ENCODE data around the gene FOXS1. TPM values are rescaled to one million over a fixed set of nuclear protein-coding genes. Genes with fewer than 3 reads are reported as not detected.
"Not testable (repeated sequence)": the region's sequence is repeated elsewhere in the genome, so short reads cannot be mapped to it uniquely, and the experiment has no call there.

The FOXS1 gene
- polyA plus RNA-seq, 3 donors = 0.16 to 2.6 (median 0.22) TPM

GRCh38 chr20:31829731-31830130 is 15.7 kb downstream of the FOXS1 start:
- H3K27ac ChIP-seq (ENCODE audit: low read depth, low read length) = no peak overlapping the region
- 78 to 86% (median 84%) methylated on average over 6 of the region's 6 CpGs for WGBS, 3 donors

- not testable (repeated sequence) for H3K27ac ChIP-seq (ENCODE audit: low read depth, low read length)
- WGBS, 3 donors = 94 to 97% (median 96%) methylated on average over 11 of the region's 11 CpGs
Observed at GRCh38 chr20:31828016-31828415, 17.4 kb downstream of the FOXS1 start.

- WGBS, 3 donors = 60 to 84% (median 82%) methylated on average over 2 of the region's 2 CpGs
- H3K27ac ChIP-seq (ENCODE audit: low read depth, low read length) = no peak overlapping the region
Observed at GRCh38 chr20:31827059-31827458, 18.3 kb downstream of the FOXS1 start.

GRCh38 chr20:31826074-31826473 is 19.3 kb downstream of the FOXS1 start:
- H3K27ac ChIP-seq (ENCODE audit: low read depth, low read length) = no peak overlapping the region
- 85 to 92% (median 90%) methylated on average over 5 of the region's 5 CpGs for WGBS, 3 donors

- H3K27ac ChIP-seq (ENCODE audit: low read depth, low read length) = no peak overlapping the region
- 67 to 84% (median 82%) methylated on average over 14 of the region's 14 CpGs for WGBS, 3 donors
Observed at GRCh38 chr20:31824554-31825313, 20.7 kb downstream of the FOXS1 start.

GRCh38 chr20:31824125-31824485 is 21.3 kb downstream of the FOXS1 start:
- H3K27ac ChIP-seq (ENCODE audit: low read depth, low read length) = no peak overlapping the region
- 85 to 90% (median 89%) methylated on average over 4 of the region's 4 CpGs for WGBS, 3 donors

GRCh38 chr20:31823360-31824124 is 21.9 kb downstream of the FOXS1 start:
- no peak overlapping the region for H3K27ac ChIP-seq (ENCODE audit: low read depth, low read length)
- WGBS, 3 donors = 58 to 78% (median 68%) methylated on average over 14 of the region's 14 CpGs

GRCh38 chr20:31822421-31823330 is 22.7 kb downstream of the FOXS1 start:
- WGBS, 3 donors = 2 to 5% (median 4%) methylated on average over 26 to 29 of the region's 29 CpGs
- no peak overlapping the region for H3K27ac ChIP-seq (ENCODE audit: low read depth, low read length)

- no peak overlapping the region for H3K27ac ChIP-seq (ENCODE audit: low read depth, low read length)
- WGBS, 3 donors = 53 to 58% (median 57%) methylated on average over 5 of the region's 5 CpGs
Observed at GRCh38 chr20:31821427-31821826, 24.0 kb downstream of the FOXS1 start.

GRCh38 chr20:31820228-31820627 is 25.2 kb downstream of the FOXS1 start:
- no peak overlapping the region for H3K27ac ChIP-seq (ENCODE audit: low read depth, low read length)
- WGBS, 3 donors = 51 to 92% (median 85%) methylated on average over 3 to 6 of the region's 6 CpGs

GRCh38 chr20:31819083-31819784 is 26.2 kb downstream of the FOXS1 start, which contains the start of gene MYLK2:
Gene MYLK2 (plus strand): TSS chr20:31819356. CDS start chr20:31819581, 225 bp downstream.
- no peak within 1 kb of the TSS for H3K27ac ChIP-seq (ENCODE audit: low read depth, low read length)
- WGBS, 3 donors = 37 to 74% (median 68%) methylated on average over 14 to 16 of the region's 16 CpGs

GRCh38 chr20:31818376-31818908 is 27.0 kb downstream of the FOXS1 start:
- no peak overlapping the region for H3K27ac ChIP-seq (ENCODE audit: low read depth, low read length)
- 79 to 85% (median 79%) methylated on average over 8 of the region's 8 CpGs for WGBS, 3 donors

GRCh38 chr20:31817461-31817860 is 27.9 kb downstream of the FOXS1 start:
- no peak overlapping the region for H3K27ac ChIP-seq (ENCODE audit: low read depth, low read length)
- WGBS, 3 donors = 84 to 93% (median 90%) methylated on average over 5 of the region's 5 CpGs

- H3K27ac ChIP-seq (ENCODE audit: low read depth, low read length) = no peak overlapping the region
- WGBS, 3 donors = 93 to 95% (median 94%) methylated on average over 5 of the region's 5 CpGs
Observed at GRCh38 chr20:31816221-31816620, 29.2 kb downstream of the FOXS1 start.

GRCh38 chr20:31815408-31816188 is 29.8 kb downstream of the FOXS1 start:
- WGBS, 3 donors = 40 to 65% (median 44%) methylated on average over 9 of the region's 9 CpGs
- no peak overlapping the region for H3K27ac ChIP-seq (ENCODE audit: low read depth, low read length)

- not testable (repeated sequence) for H3K27ac ChIP-seq (ENCODE audit: low read depth, low read length)
- WGBS, 3 donors = 82 to 93% (median 87%) methylated on average over 7 of the region's 7 CpGs
Observed at GRCh38 chr20:31814142-31814541, 31.3 kb downstream of the FOXS1 start.

- H3K27ac ChIP-seq (ENCODE audit: low read depth, low read length) = no peak overlapping the region
Observed at GRCh38 chr20:31813611-31814010, 31.8 kb downstream of the FOXS1 start.

Data from adipose tissue (tissue), 3 donors.